SU-DHL-6 (cell line): ENCODE results near the gene DYNC1LI2.

Source experiments
- H2AFZ ChIP-seq: fragments of 200-600 bp; sonication (generic); 2 replicates; pipeline ENCODE4 v1.6.1; 2014; ENCODE audit warnings: low read depth, mild to moderate bottlenecking, moderate library complexity, mixed read lengths, antibody characterized with exemption, low read length; ENCODE audit not compliant: severe bottlenecking
- H3F3A ChIP-seq: fragments of 200-600 bp; shearing (Covaris generic); 2 replicates; pipeline ENCODE4 v1.6.0; 2016; ENCODE audit warnings: antibody characterized with exemption, mild to moderate bottlenecking; ENCODE audit not compliant: insufficient read depth
- H3K27ac ChIP-seq: fragments of 200-600 bp; sonication (generic); 2 replicates; pipeline ENCODE4 v1.5.1; 2016; ENCODE audit warnings: low read depth, mild to moderate bottlenecking, low read length, moderate library complexity, mixed read lengths
- H3K27me3 ChIP-seq: fragments of 200-600 bp; sonication (generic), shearing (Covaris generic); 2 replicates; pipeline ENCODE4 v1.6.0; 2014; ENCODE audit warnings: mild to moderate bottlenecking, low read length
- H3K36me3 ChIP-seq: fragments of 200-600 bp; sonication (generic); 2 replicates; pipeline ENCODE4 v1.6.1; 2014; ENCODE audit warnings: mild to moderate bottlenecking, low read length, mixed read lengths
- H3K4me2 ChIP-seq: fragments of 300-600, 200-600 bp; shearing (Covaris generic), sonication (generic); 2 replicates; pipeline ENCODE4 v1.6.0; 2014; ENCODE audit warnings: low read length, low read depth, mild to moderate bottlenecking; ENCODE audit not compliant: poor library complexity, severe bottlenecking
- H3K4me3 ChIP-seq: fragments of 200-600 bp; sonication (generic); 2 replicates; pipeline ENCODE4 v1.5.1; 2014; ENCODE audit warnings: antibody characterized with exemption, low read length, mild to moderate bottlenecking, mixed read lengths; ENCODE audit not compliant: insufficient read depth, poor library complexity, severe bottlenecking
- H3K79me2 ChIP-seq: fragments of 200-600 bp; sonication (generic); 2 replicates; pipeline ENCODE4 v1.6.1; 2014; ENCODE audit warnings: mild to moderate bottlenecking, low read length, moderate library complexity; ENCODE audit not compliant: insufficient read depth
- H3K9ac ChIP-seq: fragments of 200-600 bp; sonication (generic); 2 replicates; pipeline ENCODE4 v1.7.0; 2014; ENCODE audit warnings: mild to moderate bottlenecking, low read length
- H3K9me2 ChIP-seq: fragments of 200-600 bp; sonication (generic); replicated peaks from 2 replicates; pipeline ENCODE4 v1.6.1; 2014; ENCODE audit warnings: low read length; ENCODE audit not compliant: insufficient read depth
- H3K9me3 ChIP-seq: fragments of 200-600 bp; sonication (generic); 2 replicates; pipeline ENCODE4 v1.6.1; 2014; ENCODE audit warnings: low read length, mixed read lengths; ENCODE audit not compliant: insufficient read depth
- H4K20me1 ChIP-seq: fragments of 200-600 bp; sonication (generic); 2 replicates; pipeline ENCODE4 v1.6.1; 2014; ENCODE audit warnings: low read depth, mild to moderate bottlenecking, antibody characterized with exemption, low read length, moderate library complexity, mixed read lengths
- CTCF ChIP-seq: fragments of 200-600 bp; sonication (generic); IDR thresholded peaks from one replicate; pipeline ENCODE4 v1.5.1; 2017; ENCODE audit warnings: antibody characterized with exemption, mild to moderate bottlenecking, low read length, moderate library complexity; ENCODE audit not compliant: insufficient read depth, poor library complexity, severe bottlenecking
- EZH2phosphoT487 ChIP-seq: fragments of 200-600 bp; sonication (generic), shearing (Covaris generic); conservative IDR thresholded peaks from 2 replicates; pipeline ENCODE4 v1.6.1; 2018; ENCODE audit warnings: mild to moderate bottlenecking, antibody characterized with exemption, low read length, moderate library complexity, mixed read lengths

The DYNC1LI2 gene

GRCh38 chr16:66677836-66678235, 73.6 kb downstream of the DYNC1LI2 start:
- no peak overlapping the region for H3K4me3 ChIP-seq
- H3F3A ChIP-seq, result no peaks in the 10 kb centered on the region
- no peak overlapping the region for H3K4me2 ChIP-seq
- H3K9ac ChIP-seq, result no peak overlapping the region
- H3K79me2 ChIP-seq, result no peaks in the 10 kb centered on the region
- no peaks in the 10 kb centered on the region for H3K36me3 ChIP-seq
- H3K27ac ChIP-seq, result no peak overlapping the region
- H3K9me2 ChIP-seq, result no peaks in the 10 kb centered on the region
- no peaks in the 10 kb centered on the region for H3K27me3 ChIP-seq
- H4K20me1 ChIP-seq, result no peaks in the 10 kb centered on the region
- H2AFZ ChIP-seq, result no peak overlapping the region
- TF ChIP-seq CTCF (no peak), EZH2phosphoT487 (no peak)
- H3K9me3 ChIP-seq, result no peaks in the 10 kb centered on the region

- H3K9me3 ChIP-seq, result no peaks in the 10 kb centered on the region
- H3K27ac ChIP-seq, result no peak overlapping the region
- H3K4me3 ChIP-seq, result no peak overlapping the region
- TF ChIP-seq CTCF (no peak), EZH2phosphoT487 (no peak)
- H3K79me2 ChIP-seq, result no peaks in the 10 kb centered on the region
- H3K9me2 ChIP-seq, result no peaks in the 10 kb centered on the region
- no peaks in the 10 kb centered on the region for H3K36me3 ChIP-seq
- no peak overlapping the region for H3K9ac ChIP-seq
- no peaks in the 10 kb centered on the region for H4K20me1 ChIP-seq
- H3K27me3 ChIP-seq, result no peaks in the 10 kb centered on the region
- H3F3A ChIP-seq, result no peaks in the 10 kb centered on the region
- H3K4me2 ChIP-seq, result no peak overlapping the region
- H2AFZ ChIP-seq, result no peak overlapping the region
Observed at GRCh38 chr16:66677179-66677578, 74.2 kb downstream of the DYNC1LI2 start.

GRCh38 chr16:66676599-66676998, 74.8 kb downstream of the DYNC1LI2 start:
- no peaks in the 10 kb centered on the region for H3K79me2 ChIP-seq
- H3K9me3 ChIP-seq, result no peaks in the 10 kb centered on the region
- H3K4me3 ChIP-seq, result no peak overlapping the region
- H3K9ac ChIP-seq, result no peak overlapping the region
- no peak overlapping the region for H2AFZ ChIP-seq
- H3K27ac ChIP-seq, result no peak overlapping the region
- no peak overlapping the region for H3K4me2 ChIP-seq
- no peaks in the 10 kb centered on the region for H3F3A ChIP-seq
- H4K20me1 ChIP-seq, result no peaks in the 10 kb centered on the region
- H3K9me2 ChIP-seq, result no peaks in the 10 kb centered on the region
- H3K36me3 ChIP-seq, result no peaks in the 10 kb centered on the region
- H3K27me3 ChIP-seq, result no peaks in the 10 kb centered on the region
- TF ChIP-seq EZH2phosphoT487, result no peak
- no peak for TF ChIP-seq CTCF
